Measurements from ENCODE around the gene TGM2. TPM values are rescaled to one million over a fixed set of nuclear protein-coding genes. Genes with fewer than 3 reads are reported as not detected.

TGM2 gene
- polyA plus RNA-seq, 1 donor from 2014 or later: not detected

DNA sequence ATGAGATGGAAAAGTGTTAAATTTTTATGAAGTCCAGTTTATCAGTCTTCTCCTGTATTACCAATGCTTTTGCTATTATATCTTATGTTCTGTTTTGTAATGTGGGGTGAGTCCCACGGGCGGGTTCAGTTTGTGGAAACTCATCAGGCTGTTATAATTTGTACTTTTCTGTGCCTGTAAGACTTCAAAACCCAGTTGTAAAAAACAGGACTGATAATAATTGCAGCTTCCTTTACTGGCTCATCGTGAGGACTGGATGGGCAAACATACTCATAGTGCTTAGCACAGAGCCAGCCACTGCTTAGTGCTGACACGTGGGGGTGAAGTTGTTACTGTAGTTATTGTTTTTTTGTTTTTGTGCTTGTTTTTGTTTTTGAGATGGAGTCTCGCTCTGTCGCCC lies 45.6 kb downstream of the TGM2 start:
- Histone ChIP-seq H3K4me3 (ENCODE audit: low read length) (no peak overlapping the region), H3K27ac (ENCODE audit: low read length) (no peak overlapping the region), H3K27me3 (ENCODE audit: insufficient read depth, low read depth, low read length) (no peaks in the 10 kb centered on the region), H3K36me3 (ENCODE audit: insufficient read depth, low read length) (no peaks in the 10 kb centered on the region), H3K9me3 (ENCODE audit: low read length) (no peaks in the 10 kb centered on the region), H3K79me2 (replicated peaks; ENCODE audit: insufficient read depth, low read length) (no peaks in the 10 kb centered on the region), H3F3A (ENCODE audit: insufficient read depth, low read length, poor library complexity, severe bottlenecking) (no peaks in the 10 kb centered on the region), H3K9ac (ENCODE audit: low read length) (no peak overlapping the region), H3K4me2 (ENCODE audit: low read length) (no peak overlapping the region), H4K20me1 (ENCODE audit: insufficient read depth) (no peaks in the 10 kb centered on the region), H2AFZ (ENCODE audit: low read depth, low read length) (no peak overlapping the region), H3K9me2 (ENCODE audit: insufficient read depth, low read length) (no peaks in the 10 kb centered on the region)
- TF ChIP-seq TAF1 (IDR thresholded peaks at IDR 0.05; ENCODE audit: low read depth) (no peak), EZH2 (IDR thresholded peaks at IDR 0.05; ENCODE audit: borderline replicate concordance, insufficient read depth, low read length, poor library complexity, severe bottlenecking) (no peak), EP300 (conservative IDR thresholded peaks at IDR 0.05; ENCODE audit: poor library complexity, severe bottlenecking) (no peak), POLR2AphosphoS5 (IDR thresholded peaks at IDR 0.05) (no peak), RAD21 (conservative IDR thresholded peaks at IDR 0.05) (no peak), MXI1 (conservative IDR thresholded peaks at IDR 0.05; ENCODE audit: poor library complexity, severe bottlenecking) (no peak), SMC3 (conservative IDR thresholded peaks at IDR 0.05; ENCODE audit: poor library complexity) (no peak)
- TF ChIP-seq, protein P1, sequence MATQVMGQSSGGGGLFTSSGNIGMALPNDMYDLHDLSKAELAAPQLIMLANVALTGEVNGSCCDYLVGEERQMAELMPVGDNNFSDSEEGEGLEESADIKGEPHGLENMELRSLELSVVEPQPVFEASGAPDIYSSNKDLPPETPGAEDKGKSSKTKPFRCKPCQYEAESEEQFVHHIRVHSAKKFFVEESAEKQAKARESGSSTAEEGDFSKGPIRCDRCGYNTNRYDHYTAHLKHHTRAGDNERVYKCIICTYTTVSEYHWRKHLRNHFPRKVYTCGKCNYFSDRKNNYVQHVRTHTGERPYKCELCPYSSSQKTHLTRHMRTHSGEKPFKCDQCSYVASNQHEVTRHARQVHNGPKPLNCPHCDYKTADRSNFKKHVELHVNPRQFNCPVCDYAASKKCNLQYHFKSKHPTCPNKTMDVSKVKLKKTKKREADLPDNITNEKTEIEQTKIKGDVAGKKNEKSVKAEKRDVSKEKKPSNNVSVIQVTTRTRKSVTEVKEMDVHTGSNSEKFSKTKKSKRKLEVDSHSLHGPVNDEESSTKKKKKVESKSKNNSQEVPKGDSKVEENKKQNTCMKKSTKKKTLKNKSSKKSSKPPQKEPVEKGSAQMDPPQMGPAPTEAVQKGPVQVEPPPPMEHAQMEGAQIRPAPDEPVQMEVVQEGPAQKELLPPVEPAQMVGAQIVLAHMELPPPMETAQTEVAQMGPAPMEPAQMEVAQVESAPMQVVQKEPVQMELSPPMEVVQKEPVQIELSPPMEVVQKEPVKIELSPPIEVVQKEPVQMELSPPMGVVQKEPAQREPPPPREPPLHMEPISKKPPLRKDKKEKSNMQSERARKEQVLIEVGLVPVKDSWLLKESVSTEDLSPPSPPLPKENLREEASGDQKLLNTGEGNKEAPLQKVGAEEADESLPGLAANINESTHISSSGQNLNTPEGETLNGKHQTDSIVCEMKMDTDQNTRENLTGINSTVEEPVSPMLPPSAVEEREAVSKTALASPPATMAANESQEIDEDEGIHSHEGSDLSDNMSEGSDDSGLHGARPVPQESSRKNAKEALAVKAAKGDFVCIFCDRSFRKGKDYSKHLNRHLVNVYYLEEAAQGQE (IDR thresholded peaks at IDR 0.05; ENCODE audit: borderline replicate concordance): no peak
- TF ChIP-seq, protein P2, sequence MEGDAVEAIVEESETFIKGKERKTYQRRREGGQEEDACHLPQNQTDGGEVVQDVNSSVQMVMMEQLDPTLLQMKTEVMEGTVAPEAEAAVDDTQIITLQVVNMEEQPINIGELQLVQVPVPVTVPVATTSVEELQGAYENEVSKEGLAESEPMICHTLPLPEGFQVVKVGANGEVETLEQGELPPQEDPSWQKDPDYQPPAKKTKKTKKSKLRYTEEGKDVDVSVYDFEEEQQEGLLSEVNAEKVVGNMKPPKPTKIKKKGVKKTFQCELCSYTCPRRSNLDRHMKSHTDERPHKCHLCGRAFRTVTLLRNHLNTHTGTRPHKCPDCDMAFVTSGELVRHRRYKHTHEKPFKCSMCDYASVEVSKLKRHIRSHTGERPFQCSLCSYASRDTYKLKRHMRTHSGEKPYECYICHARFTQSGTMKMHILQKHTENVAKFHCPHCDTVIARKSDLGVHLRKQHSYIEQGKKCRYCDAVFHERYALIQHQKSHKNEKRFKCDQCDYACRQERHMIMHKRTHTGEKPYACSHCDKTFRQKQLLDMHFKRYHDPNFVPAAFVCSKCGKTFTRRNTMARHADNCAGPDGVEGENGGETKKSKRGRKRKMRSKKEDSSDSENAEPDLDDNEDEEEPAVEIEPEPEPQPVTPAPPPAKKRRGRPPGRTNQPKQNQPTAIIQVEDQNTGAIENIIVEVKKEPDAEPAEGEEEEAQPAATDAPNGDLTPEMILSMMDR (IDR thresholded peaks at IDR 0.05; ENCODE audit: poor library complexity, severe bottlenecking): no peak

- H3K9ac ChIP-seq (ENCODE audit: low read length): no peak overlapping the region
- no peak overlapping the region for H3K4me2 ChIP-seq (ENCODE audit: low read length)
- no peak overlapping the region for H3K4me3 ChIP-seq (ENCODE audit: low read length)
- no peaks in the 10 kb centered on the region for H3K36me3 ChIP-seq (ENCODE audit: insufficient read depth, low read length)
- TF ChIP-seq, protein P2 (IDR thresholded peaks at IDR 0.05; ENCODE audit: poor library complexity, severe bottlenecking): no peak
- TF ChIP-seq RAD21 (conservative IDR thresholded peaks at IDR 0.05): no peak
- TF ChIP-seq EZH2 (IDR thresholded peaks at IDR 0.05; ENCODE audit: borderline replicate concordance, insufficient read depth, low read length, poor library complexity, severe bottlenecking): no peak
- TF ChIP-seq MXI1 (conservative IDR thresholded peaks at IDR 0.05; ENCODE audit: poor library complexity, severe bottlenecking): no peak
- TF ChIP-seq, protein P1 (IDR thresholded peaks at IDR 0.05; ENCODE audit: borderline replicate concordance): no peak
- TF ChIP-seq POLR2AphosphoS5 (IDR thresholded peaks at IDR 0.05): no peak
- no peak for TF ChIP-seq EP300 (conservative IDR thresholded peaks at IDR 0.05; ENCODE audit: poor library complexity, severe bottlenecking)
- no peak for TF ChIP-seq SMC3 (conservative IDR thresholded peaks at IDR 0.05; ENCODE audit: poor library complexity)
- TF ChIP-seq TAF1 (IDR thresholded peaks at IDR 0.05; ENCODE audit: low read depth): no peak
- H4K20me1 ChIP-seq (ENCODE audit: insufficient read depth): no peaks in the 10 kb centered on the region
- H3K27ac ChIP-seq (ENCODE audit: low read length): no peak overlapping the region
- H3K27me3 ChIP-seq (ENCODE audit: insufficient read depth, low read depth, low read length): no peaks in the 10 kb centered on the region
- no peak overlapping the region for H2AFZ ChIP-seq (ENCODE audit: low read depth, low read length)
- H3F3A ChIP-seq (ENCODE audit: insufficient read depth, low read length, poor library complexity, severe bottlenecking): no peaks in the 10 kb centered on the region
- H3K9me2 ChIP-seq (ENCODE audit: insufficient read depth, low read length): no peaks in the 10 kb centered on the region
- H3K9me3 ChIP-seq (ENCODE audit: low read length): no peaks in the 10 kb centered on the region
- no peaks in the 10 kb centered on the region for H3K79me2 ChIP-seq (replicated peaks; ENCODE audit: insufficient read depth, low read length)
These were observed 47.4 kb downstream of the TGM2 start for GRCh38 chr20:38117635-38118034.

Measured in neural cell (in vitro differentiated cells).